ENCODE measurements around the gene IQGAP3.

IQGAP3 gene

GRCh38 chr1:156555715-156556114 lies 16.6 kb downstream of the IQGAP3 start:
- TF ChIP-seq CEBPB (IDR thresholded peaks at IDR 0.05) (no peak), NFIC (IDR thresholded peaks at IDR 0.05) (no peak), REST (IDR thresholded peaks at IDR 0.05; ENCODE audit: low read depth) (no peak), YY1 (IDR thresholded peaks at IDR 0.05; ENCODE audit: low read depth) (no peak)

GRCh38 chr1:156554971-156555370 lies 17.4 kb downstream of the IQGAP3 start:
- no peak for TF ChIP-seq CEBPB (IDR thresholded peaks at IDR 0.05)

- TF ChIP-seq CREB1 (IDR thresholded peaks at IDR 0.05; ENCODE audit: low read depth) (no peak), USF1 (IDR thresholded peaks at IDR 0.05) (no peak), TEAD4 (IDR thresholded peaks at IDR 0.05) (no peak), EGR1 (IDR thresholded peaks at IDR 0.05) (no peak), TAF1 (IDR thresholded peaks at IDR 0.05; ENCODE audit: low read depth) (no peak), ZBTB7A (IDR thresholded peaks at IDR 0.05; ENCODE audit: low read depth) (no peak), FOXM1 (IDR thresholded peaks at IDR 0.05; ENCODE audit: borderline replicate concordance, low read depth) (no peak)
Measured at GRCh38 chr1:156553860-156554485, 18.4 kb downstream of the IQGAP3 start.

- TF ChIP-seq CEBPB (IDR thresholded peaks at IDR 0.05), result 0 out of 2 replicates have a peak, but pooled peaks have one; percentile 26
Measured at GRCh38 chr1:156552937-156553336, 19.4 kb downstream of the IQGAP3 start.

- no peak for TF ChIP-seq CREB1 (IDR thresholded peaks at IDR 0.05; ENCODE audit: low read depth)
- TF ChIP-seq NFIC (IDR thresholded peaks at IDR 0.05), result no peak
Measured at GRCh38 chr1:156552518-156552917, 19.8 kb downstream of the IQGAP3 start.

GRCh38 chr1:156551869-156552268 lies 20.5 kb downstream of the IQGAP3 start:
- TF ChIP-seq FOXM1 (IDR thresholded peaks at IDR 0.05; ENCODE audit: borderline replicate concordance, low read depth) (no peak), CEBPB (IDR thresholded peaks at IDR 0.05) (no peak), REST (IDR thresholded peaks at IDR 0.05; ENCODE audit: low read depth) (no peak), YY1 (IDR thresholded peaks at IDR 0.05; ENCODE audit: low read depth) (no peak)

- TF ChIP-seq MAX (IDR thresholded peaks at IDR 0.05) (no peak), FOXM1 (IDR thresholded peaks at IDR 0.05; ENCODE audit: borderline replicate concordance, low read depth) (no peak)
Measured at GRCh38 chr1:156551066-156551643, 21.2 kb downstream of the IQGAP3 start.

GRCh38 chr1:156550346-156550745 lies 22.0 kb downstream of the IQGAP3 start:
- no peak for TF ChIP-seq EP300 (IDR thresholded peaks at IDR 0.05; ENCODE audit: borderline replicate concordance)
- no peak for TF ChIP-seq CREB1 (IDR thresholded peaks at IDR 0.05; ENCODE audit: low read depth)
- no peak for TF ChIP-seq REST (IDR thresholded peaks at IDR 0.05; ENCODE audit: low read depth)
- TF ChIP-seq ZBTB7A (IDR thresholded peaks at IDR 0.05; ENCODE audit: low read depth), result no peak
- TF ChIP-seq CEBPB (IDR thresholded peaks at IDR 0.05), result no peak
- no peak for TF ChIP-seq EGR1 (IDR thresholded peaks at IDR 0.05)
- no peak for TF ChIP-seq MAX (IDR thresholded peaks at IDR 0.05)
- no peak for TF ChIP-seq TEAD4 (IDR thresholded peaks at IDR 0.05)
- TF ChIP-seq FOXM1 (IDR thresholded peaks at IDR 0.05; ENCODE audit: borderline replicate concordance, low read depth), result no peak
- no peak for TF ChIP-seq USF1 (IDR thresholded peaks at IDR 0.05)
- no peak for TF ChIP-seq NFIC (IDR thresholded peaks at IDR 0.05)
- no peak for TF ChIP-seq RAD21 (IDR thresholded peaks at IDR 0.05; ENCODE audit: low read depth)
- no peak for TF ChIP-seq TAF1 (IDR thresholded peaks at IDR 0.05; ENCODE audit: low read depth)
- TF ChIP-seq TCF12 (IDR thresholded peaks at IDR 0.05; ENCODE audit: low read depth), result no peak
- no peak for TF ChIP-seq YY1 (IDR thresholded peaks at IDR 0.05; ENCODE audit: low read depth)

All from Ishikawa (cell line).